IPS-18c (cell line): ENCODE results near the gene PPM1F.
"Not testable (repeated sequence)": the region's sequence is repeated elsewhere in the genome, so short reads cannot be mapped to it uniquely, and the experiment has no call there.

Experiments
- H3K4me3 ChIP-seq: 2 replicates; pipeline ENCODE4 v1.7.0; 2013; ENCODE audit warnings: low read depth, mild to moderate bottlenecking, low read length, moderate library complexity; ENCODE audit not compliant: insufficient read depth
- H3K9me3 ChIP-seq: one replicate; pipeline ENCODE4 v1.6.1; 2013; ENCODE audit warnings: mild to moderate bottlenecking, low read length, moderate library complexity; ENCODE audit not compliant: control insufficient read depth, insufficient read depth

PPM1F gene

GRCh38 chr22:21918466-21919185 is 34.0 kb downstream of the PPM1F start:
- no peaks in the 10 kb centered on the region for H3K9me3 ChIP-seq
- H3K4me3 ChIP-seq = no peak overlapping the region

- Histone ChIP-seq H3K4me3 (no peak overlapping the region), H3K9me3 (no peaks in the 10 kb centered on the region)
Observed at GRCh38 chr22:21917959-21918261, 34.7 kb downstream of the PPM1F start.

GRCh38 chr22:21917181-21917958 is 35.3 kb downstream of the PPM1F start:
- Histone ChIP-seq H3K4me3 (peak overlapping the region; percentile 12; the same call in 1 of the 2 replicates), H3K9me3 (no peaks in the 10 kb centered on the region)

- H3K4me3 ChIP-seq = no peak overlapping the region
- no peaks in the 10 kb centered on the region for H3K9me3 ChIP-seq
Observed at GRCh38 chr22:21916309-21916918, 36.2 kb downstream of the PPM1F start.

- H3K4me3 ChIP-seq = no peak overlapping the region
- H3K9me3 ChIP-seq = no peaks in the 10 kb centered on the region
Observed at GRCh38 chr22:21915624-21916308, 36.9 kb downstream of the PPM1F start.

GRCh38 chr22:21914033-21914642 is 38.5 kb downstream of the PPM1F start:
- H3K4me3 ChIP-seq, H3K9me3 ChIP-seq: not testable (repeated sequence)

- H3K9me3 ChIP-seq, H3K4me3 ChIP-seq: not testable (repeated sequence)
Observed at GRCh38 chr22:21910367-21910766, 42.3 kb downstream of the PPM1F start.

GRCh38 chr22:21909871-21910270 is 42.8 kb downstream of the PPM1F start:
- no peaks in the 10 kb centered on the region for H3K9me3 ChIP-seq
- H3K4me3 ChIP-seq = no peak overlapping the region

- Histone ChIP-seq H3K4me3 (no peak overlapping the region), H3K9me3 (no peaks in the 10 kb centered on the region)
Observed at GRCh38 chr22:21907638-21908522, 44.8 kb downstream of the PPM1F start.

- not testable (repeated sequence) for H3K4me3 ChIP-seq, H3K9me3 ChIP-seq
Observed at GRCh38 chr22:21905234-21905633, 47.4 kb downstream of the PPM1F start.

- Histone ChIP-seq H3K9me3 (no peaks in the 10 kb centered on the region), H3K4me3 (no peak overlapping the region)
Observed at GRCh38 chr22:21904250-21904789, 48.3 kb downstream of the PPM1F start.

GRCh38 chr22:21903283-21903682 is 49.4 kb downstream of the PPM1F start:
- no peaks in the 10 kb centered on the region for H3K9me3 ChIP-seq
- no peak overlapping the region for H3K4me3 ChIP-seq

GRCh38 chr22:21902296-21903087 is 50.2 kb downstream of the PPM1F start:
- H3K9me3 ChIP-seq = no peaks in the 10 kb centered on the region

GRCh38 chr22:21898354-21898896 is 54.2 kb downstream of the PPM1F start:
- Histone ChIP-seq H3K4me3 (no peak overlapping the region), H3K9me3 (no peaks in the 10 kb centered on the region)

More at GRCh38 chr22:21902296-21903087, 50.2 kb downstream of the PPM1F start:
- no peak overlapping the region for H3K4me3 ChIP-seq

GRCh38 chr22:21896951-21897513 is 55.6 kb downstream of the PPM1F start:
- Histone ChIP-seq H3K4me3 (no peak overlapping the region), H3K9me3 (no peaks in the 10 kb centered on the region)
